Measurements from ENCODE around the gene TXNRD2. TPM values are rescaled to one million over a fixed set of nuclear protein-coding genes. Genes with fewer than 3 reads are reported as not detected.

TXNRD2 gene
- total RNA-seq, 1 experiment from 2014 or later: 29.5 TPM

- POLR2A ChIA-PET: no interaction called here
- in situ Hi-C loops (cut with HindIII; ENCODE audit: low pct_unique_long_range_greater_than_20kb, low sequenced_read_pairs): no loop called here
- TF ChIP-seq SIN3A (IDR thresholded peaks at IDR 0.05; ENCODE audit: borderline replicate concordance, insufficient read depth, low read depth, low read length) (no peak), REST (IDR thresholded peaks at IDR 0.05; ENCODE audit: insufficient read depth in 1 of 2, low read depth in 2 of 2, low read length in 1 of 2) (no peak), TCF7L2 (IDR thresholded peaks at IDR 0.05; ENCODE audit: low read depth, low read length) (no peak), POLR2AphosphoS5 (IDR thresholded peaks at IDR 0.05; ENCODE audit: low read depth, low read length) (no peak), CTCF (IDR thresholded peaks at IDR 0.05) (no peak)
- H3K4me3 ChIP-seq (ENCODE audit: low read depth in 2 of 2, low read length in 2 of 2): no peak overlapping the region
- no peaks in the 10 kb centered on the region; the same call in 1 of the 2 replicates for H3K36me3 ChIP-seq (ENCODE audit: control insufficient read depth, insufficient read depth, low read length)
- no peaks in the 10 kb centered on the region for H3K27me3 ChIP-seq (ENCODE audit: control insufficient read depth, insufficient read depth, low read length)
- no peak for ATAC-seq
- no peaks in the 10 kb centered on the region for H3K9me3 ChIP-seq (ENCODE audit: control insufficient read depth, insufficient read depth, low read depth, low read length)
- BruUV-seq (replicated peaks): no TSS peak
- intact Hi-C loops (cut with micrococcal nuclease; ENCODE audit: unreplicated experiment): no loop called here
- CTCF ChIA-PET: interaction anchor here (0.6 kb wide), 1 partner anchor 68 kb away, joined by 3 read pairs; no protein-coding TSS in a partner anchor
- H3K4me1 ChIP-seq (ENCODE audit: control insufficient read depth, insufficient read depth, low read length): no peaks in the 10 kb centered on the region
- H3K27ac ChIP-seq (ENCODE audit: low read length): no peak overlapping the region
- DNase-seq (ENCODE audit: low read depth, low spot score): no peak
Observed at GRCh38 chr22:19914201-19914943, 27.2 kb downstream of the TXNRD2 start.

- in situ Hi-C loops (cut with HindIII; ENCODE audit: low pct_unique_long_range_greater_than_20kb, low sequenced_read_pairs): no loop called here
- BruUV-seq (replicated peaks): no TSS peak
Observed at GRCh38 chr22:19913337-19913936, 28.2 kb downstream of the TXNRD2 start.

More at GRCh38 chr22:19913337-19913936, 28.2 kb downstream of the TXNRD2 start:
- ATAC-seq: no peak
- H3K36me3 ChIP-seq (ENCODE audit: control insufficient read depth, insufficient read depth, low read length): no peaks in the 10 kb centered on the region; the same call in 1 of the 2 replicates
- no peak overlapping the region for H3K4me3 ChIP-seq (ENCODE audit: low read depth in 2 of 2, low read length in 2 of 2)
- DNase-seq (ENCODE audit: low read depth, low spot score): no peak
- H3K27me3 ChIP-seq (ENCODE audit: control insufficient read depth, insufficient read depth, low read length): no peaks in the 10 kb centered on the region
- H3K4me1 ChIP-seq (ENCODE audit: control insufficient read depth, insufficient read depth, low read length): no peaks in the 10 kb centered on the region
- H3K9me3 ChIP-seq (ENCODE audit: control insufficient read depth, insufficient read depth, low read depth, low read length): no peaks in the 10 kb centered on the region
- ChIA-PET CTCF (interaction anchor here (0.6 kb wide), 1 partner anchor 67 kb away, joined by 3 read pairs; no protein-coding TSS in a partner anchor), POLR2A (no interaction called here)
- intact Hi-C loops (cut with micrococcal nuclease; ENCODE audit: unreplicated experiment): no loop called here
- no peak for TF ChIP-seq SIN3A (IDR thresholded peaks at IDR 0.05; ENCODE audit: borderline replicate concordance, insufficient read depth, low read depth, low read length)
- no peak for TF ChIP-seq REST (IDR thresholded peaks at IDR 0.05; ENCODE audit: insufficient read depth in 1 of 2, low read depth in 2 of 2, low read length in 1 of 2)
- no peak for TF ChIP-seq CTCF (IDR thresholded peaks at IDR 0.05)
- no peak for TF ChIP-seq POLR2AphosphoS5 (IDR thresholded peaks at IDR 0.05; ENCODE audit: low read depth, low read length)
- no peak for TF ChIP-seq TCF7L2 (IDR thresholded peaks at IDR 0.05; ENCODE audit: low read depth, low read length)
- H3K27ac ChIP-seq (ENCODE audit: low read length): no peak overlapping the region

All from Panc1 (cell line).